Neural progenitor cell (in vitro differentiated cells): ENCODE data around the gene PRKAG2. TPM values are rescaled to one million over a fixed set of nuclear protein-coding genes. Genes with fewer than 3 reads are reported as not detected.
A peak's percentile ranks its signal among the peaks of the same experiment; 100 is the strongest.

Source experiments
- DNase-seq: peaks from one replicate; pipeline ENCODE4 v3.0.0-alpha.2; 2016; ENCODE audit warnings: low spot score
- H2AFZ ChIP-seq: fragments of 200-600 bp; sonication (generic); replicated peaks from 2 replicates; pipeline ENCODE4 v1.6.1; 2016; ENCODE audit warnings: antibody characterized with exemption
- H3F3A ChIP-seq: fragments of 200-600 bp; sonication (generic); 2 replicates; pipeline ENCODE4 v1.6.1; 2016; ENCODE audit warnings: antibody characterized with exemption, low read depth
- H3K27ac ChIP-seq: fragments of 200-600 bp; sonication (generic); 2 replicates; pipeline ENCODE4 v1.5.1; 2016; ENCODE audit warnings: mild to moderate bottlenecking
- H3K27me3 ChIP-seq: fragments of 200-600 bp; sonication (generic); 2 replicates; pipeline ENCODE4 v1.6.1; 2016; ENCODE audit warnings: mild to moderate bottlenecking, moderate library complexity
- H3K36me3 ChIP-seq: fragments of 200-600 bp; sonication (generic); 2 replicates; pipeline ENCODE4 v1.5.1; 2016
- H3K4me1 ChIP-seq: fragments of 200-600 bp; sonication (generic); 2 replicates; pipeline ENCODE4 v1.6.1; 2016; ENCODE audit warnings: mixed run types
- H3K4me2 ChIP-seq: fragments of 200-600 bp; sonication (generic); 2 replicates; pipeline ENCODE4 v1.6.1; 2016
- H3K4me3 ChIP-seq: fragments of 200-600 bp; sonication (generic); 2 replicates; pipeline ENCODE4 v1.5.1; 2016
- H3K79me2 ChIP-seq: fragments of 200-600 bp; sonication (generic); 2 replicates; pipeline ENCODE4 v1.6.1; 2016; ENCODE audit warnings: low read depth
- H3K9ac ChIP-seq: fragments of 200-600 bp; sonication (generic); 2 replicates; pipeline ENCODE4 v1.6.1; 2016
- H3K9me3 ChIP-seq: fragments of 200-600 bp; sonication (generic); 2 replicates; pipeline ENCODE4 v1.5.1; 2016; ENCODE audit warnings: low read depth
- H4K20me1 ChIP-seq: fragments of 200-600 bp; sonication (generic); 2 replicates; pipeline ENCODE4 v1.6.1; 2016; ENCODE audit warnings: low read depth
- H3K27ac Mint-ChIP-seq: 3 replicates; pipeline ENCODE4 v1.8.0; 2021; ENCODE audit warnings: mixed read lengths
- H3K27me3 Mint-ChIP-seq: 2 replicates; pipeline ENCODE4 v1.8.0; 2022; ENCODE audit warnings: low read depth, mild to moderate bottlenecking, inconsistent platforms, moderate library complexity, mixed read lengths; ENCODE audit not compliant: insufficient read depth
- H3K36me3 Mint-ChIP-seq: 3 replicates; pipeline ENCODE4 v1.8.0; 2021; ENCODE audit warnings: mixed read lengths
- H3K4me1 Mint-ChIP-seq: 3 replicates; pipeline ENCODE4 v1.8.0; 2021; ENCODE audit warnings: mixed read lengths
- H3K4me3 Mint-ChIP-seq: 3 replicates; pipeline ENCODE4 v1.8.0; 2021; ENCODE audit warnings: mild to moderate bottlenecking, moderate library complexity, mixed read lengths
- H3K9me3 Mint-ChIP-seq: 3 replicates; pipeline ENCODE4 v1.8.0; 2020; ENCODE audit warnings: mixed read lengths
- CTCF ChIP-seq: fragments of 200-600 bp; sonication (generic); IDR thresholded peaks from 2 replicates; pipeline ENCODE4 v1.5.1; 2017; ENCODE audit warnings: antibody characterized with exemption, mild to moderate bottlenecking
- EZH2 ChIP-seq: fragments of 200-600 bp; sonication (generic); IDR thresholded peaks from 2 replicates; pipeline ENCODE4 v1.6.1; 2017; ENCODE audit warnings: antibody characterized with exemption, mild to moderate bottlenecking, moderate library complexity
- EZH2phosphoT487 ChIP-seq: fragments of 200-600 bp; sonication (generic); IDR thresholded peaks from 2 replicates; pipeline ENCODE4 v1.6.1; 2017; ENCODE audit warnings: antibody characterized with exemption
- total RNA-seq: library from RNA; depleted of rRNA; stranded (reverse); fragments of >200 nt; gene quantifications from 2 replicates; pipeline ENCODE4 v1.2.3, GENCODE V29; 2015; ENCODE audit warnings: low replicate concordance

PRKAG2 gene
- total RNA-seq, 1 donor from 2014 or later: 11.4 TPM

- peaks cover 6% of the 10 kb centered on the region for H3K4me1 ChIP-seq
- Mint-ChIP-seq H3K27ac (peak overlapping the region; percentile 76), H3K36me3 (no peaks in the 10 kb centered on the region), H3K27me3 (peaks cover 27% of the 10 kb centered on the region), H3K9me3 (peaks cover 2% of the 10 kb centered on the region), H3K4me3 (peak overlapping the region; percentile 29), H3K4me1 (peaks cover 41% of the 10 kb centered on the region)
- H4K20me1 ChIP-seq: no peaks in the 10 kb centered on the region
- TF ChIP-seq CTCF (no peak), EZH2 (no peak), EZH2phosphoT487 (no peak)
- H3K9me3 ChIP-seq: no peaks in the 10 kb centered on the region
- no peak overlapping the region for H3K4me2 ChIP-seq
- no peaks in the 10 kb centered on the region for H3K27me3 ChIP-seq
- H3K27ac ChIP-seq: no peak overlapping the region
- no peak overlapping the region for H2AFZ ChIP-seq
- no peak overlapping the region for H3K4me3 ChIP-seq
- H3K36me3 ChIP-seq: no peaks in the 10 kb centered on the region
- no peaks in the 10 kb centered on the region for H3F3A ChIP-seq
- H3K79me2 ChIP-seq: no peaks in the 10 kb centered on the region
- DNase-seq: peak; percentile 27
- no peak overlapping the region for H3K9ac ChIP-seq
Measured at GRCh38 chr7:151900986-151901621, 24.2 kb upstream of the PRKAG2 start.

- peaks cover 44% of the 10 kb centered on the region for H3K4me1 Mint-ChIP-seq
- no peaks in the 10 kb centered on the region for H3K27me3 ChIP-seq
- H3K9me3 ChIP-seq: no peaks in the 10 kb centered on the region
- H3K36me3 Mint-ChIP-seq: no peaks in the 10 kb centered on the region
- H3K4me3 ChIP-seq: no peak overlapping the region
- no peaks in the 10 kb centered on the region for H4K20me1 ChIP-seq
- no peak overlapping the region for H3K4me2 ChIP-seq
- no peaks in the 10 kb centered on the region for H3K79me2 ChIP-seq
- H3K9me3 Mint-ChIP-seq: peaks cover 2% of the 10 kb centered on the region
- H2AFZ ChIP-seq: no peak overlapping the region
- H3K9ac ChIP-seq: no peak overlapping the region
- no peaks in the 10 kb centered on the region for H3K36me3 ChIP-seq
- H3K4me1 ChIP-seq: peaks cover 7% of the 10 kb centered on the region
- DNase-seq: no peak
- peaks cover 27% of the 10 kb centered on the region for H3K27me3 Mint-ChIP-seq
- no peak for TF ChIP-seq EZH2phosphoT487
- no peak for TF ChIP-seq EZH2
- TF ChIP-seq CTCF: no peak
- H3K27ac ChIP-seq: no peak overlapping the region
- no peaks in the 10 kb centered on the region for H3F3A ChIP-seq
- H3K4me3 Mint-ChIP-seq: no peak overlapping the region
- H3K27ac Mint-ChIP-seq: peak overlapping the region; percentile 4
Measured at GRCh38 chr7:151900591-151900985, 23.7 kb upstream of the PRKAG2 start.

- TF ChIP-seq EZH2phosphoT487 (no peak), EZH2 (no peak), CTCF (no peak)
- no peak overlapping the region for H3K4me2 ChIP-seq
- no peaks in the 10 kb centered on the region for H3K27me3 ChIP-seq
- H3K4me1 ChIP-seq: peaks cover 11% of the 10 kb centered on the region
- H3K4me3 ChIP-seq: no peak overlapping the region
- no peaks in the 10 kb centered on the region for H4K20me1 ChIP-seq
- no peak overlapping the region for H3K27ac ChIP-seq
- H3K9ac ChIP-seq: no peak overlapping the region
- Mint-ChIP-seq H3K4me1 (peaks cover 50% of the 10 kb centered on the region), H3K27ac (peak overlapping the region; percentile 38), H3K27me3 (peaks cover 25% of the 10 kb centered on the region), H3K4me3 (no peak overlapping the region), H3K9me3 (peaks cover 2% of the 10 kb centered on the region), H3K36me3 (no peaks in the 10 kb centered on the region)
- DNase-seq: no peak
- H3K36me3 ChIP-seq: no peaks in the 10 kb centered on the region
- no peaks in the 10 kb centered on the region for H3F3A ChIP-seq
- H3K79me2 ChIP-seq: no peaks in the 10 kb centered on the region
- H2AFZ ChIP-seq: no peak overlapping the region
- no peaks in the 10 kb centered on the region for H3K9me3 ChIP-seq
Measured at GRCh38 chr7:151899513-151900360, 22.8 kb upstream of the PRKAG2 start.
